Stomach (tissue), 19 donors: Measurements from ENCODE around the gene IL20. TPM values are rescaled to one million over a fixed set of nuclear protein-coding genes. Genes with fewer than 3 reads are reported as not detected.
A peak's percentile ranks its signal among the peaks of the same experiment; 100 is the strongest.

Experiments
- DNase-seq, 2 donors: peaks; one replicate each; pipeline versions ENCODE4 v3.0.0 to v3.0.0-alpha.2; 2013 to 2019
- H3K27ac ChIP-seq, 5 donors: fragments of 200-600 bp in 4 of 5; sonication (generic) in 4 of 5; one replicate each; pipeline ENCODE4 v1.5.1; 2013 to 2019; ENCODE audit warnings: mild to moderate bottlenecking in 1 of 5, moderate library complexity in 1 of 5
- H3K27me3 ChIP-seq, 3 donors: fragments of 200-600 bp; sonication (generic); one replicate each; pipeline ENCODE4 v1.5.1; 2017 to 2019; ENCODE audit warnings: mixed run types in 1 of 3
- H3K36me3 ChIP-seq, 4 donors: fragments of 200-600 bp; sonication (generic); 1 replicate in 3 of 4; 2 replicates in 1 of 4; pipeline ENCODE4 v1.5.1; 2016 to 2019
- H3K4me1 ChIP-seq, 4 donors: fragments of 200-600 bp; sonication (generic); one replicate each; pipeline ENCODE4 v1.5.1; 2016 to 2019
- H3K4me3 ChIP-seq, 4 donors: fragments of 200-600 bp; sonication (generic) in 3 of 4; one replicate each; pipeline ENCODE4 v1.5.1; 2016 to 2019; ENCODE audit warnings: mild to moderate bottlenecking in 1 of 4
- H3K9me3 ChIP-seq, 4 donors: fragments of 200-600 bp; sonication (generic); one replicate each; pipeline ENCODE4 v1.5.1; 2016 to 2019
- EP300 ChIP-seq: sonication (generic); formaldehyde crosslinking; IDR thresholded peaks from one replicate; pipeline ENCODE4 v1.6.1; 2017; ENCODE audit warnings: antibody characterized with exemption
- POLR2A ChIP-seq, 4 donors: fragments of 450-650 bp; IDR thresholded peaks; one replicate each; pipeline ENCODE4 v1.6.1; 2016; ENCODE audit warnings: antibody characterized with exemption in 4 of 4, control low read depth in 2 of 4, mild to moderate bottlenecking in 1 of 4, moderate library complexity in 1 of 4
- POLR2AphosphoS5 ChIP-seq, 3 donors: sonication (generic); formaldehyde crosslinking; IDR thresholded peaks; one replicate each; pipeline ENCODE4 v1.6.1; 2016; ENCODE audit warnings: antibody characterized with exemption in 3 of 3
- WGBS, 5 donors: extraction: QIAGEN DNeasy Blood & Tissue Kit in 3 of 5; methylation state at CpG; one replicate each; pipeline versions ENCODE4 v1.1.5 to v1.1.7; 2013 to 2018; 5-methylcytosine and 5-hydroxymethylcytosine counted together
- intact Hi-C: fragments of 100-400 bp; cut with DNase I; formaldehyde crosslinking; loops from one replicate; pipeline ENCODE4 v1.15.1; 2023; ENCODE audit warnings: low total_unique reads
- long read RNA-seq, 10 donors: transcript quantifications; one replicate each; lab custom pipeline, GENCODE V29; 2026
- polyA plus RNA-seq, 3 donors: library from polyadenylated mRNA; stranded (reverse); fragments of 200-250 nt; gene quantifications; one replicate each; pipeline ENCODE4 v1.2.3, GENCODE V29; 2013
- total RNA-seq, 5 donors: library from RNA; depleted of rRNA; stranded (reverse); fragments of >200 nt; gene quantifications; one replicate each; pipeline versions ENCODE4 v1.1.0 to v1.2.3, GENCODE V29; 2014 to 2016
- TF ChIP-seq, protein P1 (sequence below), 7 experiments: fragments of 450-650 bp in 4 of 7; fragments of 200-600 bp in 3 of 7; sonication (generic) in 3 of 7; IDR thresholded peaks; one replicate each; pipeline ENCODE4 v1.5.1; 2016 to 2019; ENCODE audit warnings: antibody characterized with exemption in 7 of 7, control low read depth in 2 of 7, mild to moderate bottlenecking in 1 of 7
- donor health status: healthy with polysubstance abuse.
- donor health status: Bipolar disorder and iron deficiency.
- donor health status: healthy.

The IL20 gene, protein sequence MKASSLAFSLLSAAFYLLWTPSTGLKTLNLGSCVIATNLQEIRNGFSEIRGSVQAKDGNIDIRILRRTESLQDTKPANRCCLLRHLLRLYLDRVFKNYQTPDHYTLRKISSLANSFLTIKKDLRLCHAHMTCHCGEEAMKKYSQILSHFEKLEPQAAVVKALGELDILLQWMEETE
- not detected for total RNA-seq
- polyA plus RNA-seq = under 1 TPM in 1 of 3 donors, not detected in 2; 0.13 TPM
- long read RNA-seq, donor 1 = 0 reads
- long read RNA-seq, donor 2 = 0 reads
- long read RNA-seq, donor 3 = 0 reads
- long read RNA-seq, donor 4 = 0 reads
- long read RNA-seq, donor 5 = 0 reads
- long read RNA-seq, donor 6 = 0 reads
- long read RNA-seq, donor 7 = 0 reads
- long read RNA-seq, donor 8 = 0 reads
- long read RNA-seq, donor 9 = 0 reads
- long read RNA-seq, donor 10 = 0 reads

DNA sequence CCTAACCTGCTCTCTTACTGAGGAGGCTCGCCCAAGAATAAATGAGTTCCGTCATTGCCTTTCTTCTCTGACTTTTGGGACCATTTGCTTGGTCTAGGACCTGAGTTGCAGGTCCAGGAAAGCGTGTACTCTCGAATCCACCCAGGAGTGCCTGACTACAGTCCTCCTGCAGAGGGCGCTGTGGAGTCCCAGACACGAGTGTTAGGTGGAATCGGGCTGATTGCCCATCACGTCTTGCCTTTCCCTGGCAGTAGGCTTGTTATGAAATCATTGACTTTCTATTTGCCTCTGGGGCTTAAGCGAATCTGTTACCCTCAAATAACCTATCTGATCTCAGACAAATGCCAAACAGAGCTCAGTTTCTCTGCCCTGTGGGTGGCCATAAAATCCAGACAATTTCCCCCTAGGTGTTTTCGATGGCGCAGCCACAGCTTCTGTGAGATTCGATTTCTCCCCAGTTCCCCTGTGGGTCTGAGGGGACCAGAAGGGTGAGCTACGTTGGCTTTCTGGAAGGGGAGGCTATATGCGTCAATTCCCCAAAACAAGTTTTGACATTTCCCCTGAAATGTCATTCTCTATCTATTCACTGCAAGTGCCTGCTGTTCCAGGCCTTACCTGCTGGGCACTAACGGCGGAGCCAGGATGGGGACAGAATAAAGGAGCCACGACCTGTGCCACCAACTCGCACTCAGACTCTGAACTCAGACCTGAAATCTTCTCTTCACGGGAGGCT, at the start of gene IL20:
TSS of gene IL20 (plus strand) at position 685 of the 733 bp plus-strand sequence. CDS start 230 bp downstream, outside the sequence.
- H3K27ac ChIP-seq = peak within 1 kb of the TSS in 2 of 5 donors; percentile 16 to 24
- WGBS, 5 donors = 44 to 47% (median 46%) methylated on average over 19 of the region's 19 CpGs
- no peaks in the 10 kb centered on the region for H3K36me3 ChIP-seq
- no peaks in the 10 kb centered on the region for H3K27me3 ChIP-seq
- H3K4me1 ChIP-seq = peaks cover 0 to 9% (median 4%) of the 10 kb centered on the region in 4 donors
- no peak within 1 kb of the TSS for H3K4me3 ChIP-seq
- peak; percentile 83 to 96 for DNase-seq
- intact Hi-C loops = no loop called here
- no peaks in the 10 kb centered on the region for H3K9me3 ChIP-seq
- TF ChIP-seq EP300 (no peak), POLR2AphosphoS5 (IDR thresholded peaks at IDR 0.05) (peak in 1 of 3 donors; percentile 80)
- TF ChIP-seq, protein P1, sequence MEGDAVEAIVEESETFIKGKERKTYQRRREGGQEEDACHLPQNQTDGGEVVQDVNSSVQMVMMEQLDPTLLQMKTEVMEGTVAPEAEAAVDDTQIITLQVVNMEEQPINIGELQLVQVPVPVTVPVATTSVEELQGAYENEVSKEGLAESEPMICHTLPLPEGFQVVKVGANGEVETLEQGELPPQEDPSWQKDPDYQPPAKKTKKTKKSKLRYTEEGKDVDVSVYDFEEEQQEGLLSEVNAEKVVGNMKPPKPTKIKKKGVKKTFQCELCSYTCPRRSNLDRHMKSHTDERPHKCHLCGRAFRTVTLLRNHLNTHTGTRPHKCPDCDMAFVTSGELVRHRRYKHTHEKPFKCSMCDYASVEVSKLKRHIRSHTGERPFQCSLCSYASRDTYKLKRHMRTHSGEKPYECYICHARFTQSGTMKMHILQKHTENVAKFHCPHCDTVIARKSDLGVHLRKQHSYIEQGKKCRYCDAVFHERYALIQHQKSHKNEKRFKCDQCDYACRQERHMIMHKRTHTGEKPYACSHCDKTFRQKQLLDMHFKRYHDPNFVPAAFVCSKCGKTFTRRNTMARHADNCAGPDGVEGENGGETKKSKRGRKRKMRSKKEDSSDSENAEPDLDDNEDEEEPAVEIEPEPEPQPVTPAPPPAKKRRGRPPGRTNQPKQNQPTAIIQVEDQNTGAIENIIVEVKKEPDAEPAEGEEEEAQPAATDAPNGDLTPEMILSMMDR (IDR thresholded peaks at IDR 0.05) = peak in 5 of 7 experiments; percentile 65 to 92 (median 81)

DNA sequence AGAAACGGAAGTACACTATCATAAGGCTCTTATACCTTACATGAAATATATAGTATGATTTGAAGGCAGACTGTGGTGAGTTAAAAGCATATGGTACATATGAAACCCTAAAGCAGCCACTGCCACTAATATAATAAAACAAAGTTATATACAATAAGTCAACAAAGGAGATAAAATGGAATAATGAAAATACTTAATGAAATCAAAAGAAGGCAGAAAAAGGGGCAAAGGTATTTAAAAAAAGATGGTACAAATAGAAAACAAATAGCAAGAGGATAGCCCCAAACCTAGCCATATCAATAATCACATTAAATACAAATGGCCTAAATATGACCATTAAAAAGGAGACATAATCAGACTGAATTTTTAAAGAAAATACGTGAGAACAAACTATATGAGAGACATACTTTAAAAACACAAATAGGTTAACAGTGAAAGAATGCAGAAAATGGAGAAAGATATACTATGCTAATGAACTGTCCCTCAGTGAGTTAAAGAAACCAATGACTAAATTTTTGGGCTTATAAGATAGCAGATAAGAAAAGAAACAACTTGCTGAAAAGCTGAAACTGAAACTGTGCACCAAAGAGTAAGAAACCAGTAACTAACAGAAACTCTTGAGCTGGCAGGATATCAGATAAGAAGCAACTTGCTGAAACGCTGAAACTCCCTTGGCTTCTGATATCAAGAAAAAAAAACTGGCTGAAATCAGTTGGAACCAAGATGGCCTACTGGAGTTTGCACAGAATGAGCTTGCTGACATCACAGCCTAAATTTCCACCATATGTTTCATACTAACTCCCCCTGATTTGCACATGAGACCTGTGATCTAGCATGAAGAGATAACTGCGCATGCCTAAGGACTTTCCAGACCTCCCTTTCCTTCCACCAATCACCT, 48.8 kb upstream of the IL20 start:
- no peaks in the 10 kb centered on the region for H3K27me3 ChIP-seq
- TF ChIP-seq POLR2A (IDR thresholded peaks at IDR 0.05) (no peak), EP300 (no peak), POLR2AphosphoS5 (IDR thresholded peaks at IDR 0.05) (no peak)
- TF ChIP-seq, protein P1 (IDR thresholded peaks at IDR 0.05) = no peak
- peaks cover 0 to 4% (median 0%) of the 10 kb centered on the region in 4 donors for H3K4me1 ChIP-seq
- no peak overlapping the region for H3K4me3 ChIP-seq
- H3K36me3 ChIP-seq = no peaks in the 10 kb centered on the region
- intact Hi-C loops = no loop called here
- peaks cover 0 to 8% (median 6%) of the 10 kb centered on the region in 4 donors for H3K9me3 ChIP-seq
- peak overlapping the region in 2 of 5 donors; percentile 2 to 48 for H3K27ac ChIP-seq
- peak in 1 of 2 donors; percentile 81 for DNase-seq
- WGBS, 5 donors = 58 to 67% (median 64%) methylated on average over 4 of the region's 4 CpGs

DNA sequence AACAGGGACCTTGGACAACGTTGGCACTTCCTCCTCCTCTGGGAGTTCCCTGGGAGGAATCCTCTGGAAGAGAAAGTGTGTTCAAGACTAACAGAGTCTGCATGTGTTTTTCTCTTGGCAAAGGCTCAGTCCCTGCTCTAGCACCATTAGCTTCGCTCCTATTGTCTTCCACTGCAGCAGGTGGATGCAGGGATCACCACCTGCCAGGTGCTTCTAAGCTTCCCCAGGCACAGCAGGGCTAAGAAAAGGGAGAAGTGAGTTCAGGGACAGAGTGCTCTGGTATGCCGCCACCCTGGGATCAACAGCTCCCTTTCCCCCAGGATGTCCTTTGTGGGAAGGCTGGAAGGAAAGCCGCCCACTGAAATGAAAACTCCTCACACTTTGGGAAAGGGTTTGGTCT, 43.9 kb upstream of the IL20 start:
- Histone ChIP-seq H3K4me3 (no peak overlapping the region), H3K27ac (no peak overlapping the region), H3K4me1 (peaks cover 0 to 4% (median 0%) of the 10 kb centered on the region in 4 donors), H3K36me3 (no peaks in the 10 kb centered on the region), H3K9me3 (no peaks in the 10 kb centered on the region), H3K27me3 (no peaks in the 10 kb centered on the region)
- 64 to 74% (median 72%) methylated on average over 4 of the region's 4 CpGs for WGBS, 5 donors
- no peak for TF ChIP-seq POLR2AphosphoS5 (IDR thresholded peaks at IDR 0.05)
- no peak for DNase-seq
- intact Hi-C loops = no loop called here

DNA sequence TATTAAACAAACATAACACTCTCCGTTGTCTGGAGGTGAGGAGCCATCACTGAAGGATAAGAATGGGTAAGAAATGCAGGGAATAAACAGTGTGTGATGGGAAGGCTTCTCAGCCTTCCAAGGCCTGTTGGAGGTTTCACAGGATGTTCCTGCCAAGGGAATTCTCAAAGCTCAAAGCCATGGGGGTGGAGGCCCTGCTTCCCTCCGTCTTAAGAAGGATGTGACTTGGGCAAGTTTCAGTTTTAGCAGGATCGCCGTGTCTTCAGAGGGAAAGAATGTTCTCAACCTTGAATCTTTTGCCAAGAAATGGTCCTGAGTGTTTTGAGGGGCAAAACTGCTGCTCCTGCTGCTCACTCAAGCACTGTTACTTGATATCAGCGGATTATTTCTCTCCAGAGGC, 41.7 kb upstream of the IL20 start:
- Histone ChIP-seq H3K36me3 (no peaks in the 10 kb centered on the region), H3K27me3 (no peaks in the 10 kb centered on the region), H3K4me1 (no peaks in the 10 kb centered on the region), H3K27ac (no peak overlapping the region), H3K9me3 (no peaks in the 10 kb centered on the region), H3K4me3 (no peak overlapping the region)
- peak in 1 of 2 donors; percentile 56 for DNase-seq
- no peak for TF ChIP-seq POLR2AphosphoS5 (IDR thresholded peaks at IDR 0.05)
- no peak for TF ChIP-seq EP300
- TF ChIP-seq, protein P1 (IDR thresholded peaks at IDR 0.05) = no peak
- no peak for TF ChIP-seq POLR2A (IDR thresholded peaks at IDR 0.05)
- WGBS, 5 donors = 62 to 87% (median 73%) methylated on average over 5 of the region's 5 CpGs
- intact Hi-C loops = no loop called here
